OCI-LY3 (cell line): ENCODE data around the gene MACROD2.

Source experiments
- H2AFZ ChIP-seq: fragments of 200-600, 300-600 bp; shearing (Covaris generic); 2 replicates; pipeline ENCODE4 v1.6.0; 2014; ENCODE audit warnings: antibody characterized with exemption, low read depth, low read length
- H3K27ac ChIP-seq: fragments of 200-600, 300-600 bp; sonication (generic); 2 replicates; pipeline ENCODE4 v1.5.1; 2014; ENCODE audit warnings: mild to moderate bottlenecking, low read length, moderate library complexity, mixed read lengths
- H3K27me3 ChIP-seq: fragments of 200-600, 300-600 bp; sonication (generic); 2 replicates; pipeline ENCODE4 v1.6.1; 2014; ENCODE audit warnings: low read depth, low read length, mixed read lengths
- H3K36me3 ChIP-seq: fragments of 200-600, 300-600 bp; sonication (generic); replicated peaks from 2 replicates; pipeline ENCODE3; 2014; ENCODE audit warnings: low read depth, low read length, mixed read lengths
- H3K4me1 ChIP-seq: fragments of 300-600, 200-600 bp; sonication (generic); 2 replicates; pipeline ENCODE4 v1.6.1; 2014; ENCODE audit warnings: low read length, mixed read lengths
- H3K4me2 ChIP-seq: fragments of 200-600, 300-600 bp; sonication (generic); 2 replicates; pipeline ENCODE4 v1.6.1; 2014; ENCODE audit warnings: low read length, mixed read lengths
- H3K4me3 ChIP-seq: fragments of 300-600, 200-600 bp; sonication (generic); 2 replicates; pipeline ENCODE4 v1.5.1; 2014; ENCODE audit warnings: antibody characterized with exemption, mild to moderate bottlenecking, low read length, moderate library complexity
- H3K79me2 ChIP-seq: fragments of 300-600, 200-600 bp; shearing (Covaris generic); 2 replicates; pipeline ENCODE4 v1.6.1; 2014; ENCODE audit warnings: mild to moderate bottlenecking, low read length, mixed read lengths
- H3K9ac ChIP-seq: fragments of 300-600, 200-600 bp; shearing (Covaris generic); 2 replicates; pipeline ENCODE4 v1.6.0; 2014; ENCODE audit warnings: mild to moderate bottlenecking, low read length, moderate library complexity
- H3K9me3 ChIP-seq: fragments of 200-600, 300-600 bp; shearing (Covaris generic); 2 replicates; pipeline ENCODE4 v1.6.1; 2014; ENCODE audit warnings: low read length, mixed read lengths; ENCODE audit not compliant: insufficient read depth
- H4K20me1 ChIP-seq: fragments of 200-600, 300-600 bp; sonication (generic); 2 replicates; pipeline ENCODE4 v1.6.1; 2016; ENCODE audit warnings: low read length, mixed read lengths; ENCODE audit not compliant: insufficient read depth
- CTCF ChIP-seq: fragments of 200-600, 300-600 bp; sonication (generic); IDR thresholded peaks from 2 replicates; pipeline ENCODE4 v1.5.1; 2014; ENCODE audit warnings: antibody characterized with exemption, low read length, low read depth
- EZH2phosphoT487 ChIP-seq: fragments of 200-600 bp; shearing (Covaris generic); IDR thresholded peaks from 2 replicates; pipeline ENCODE4 v1.6.1; 2018; ENCODE audit warnings: antibody characterized with exemption, mixed run types, low read depth

The MACROD2 gene

DNA sequence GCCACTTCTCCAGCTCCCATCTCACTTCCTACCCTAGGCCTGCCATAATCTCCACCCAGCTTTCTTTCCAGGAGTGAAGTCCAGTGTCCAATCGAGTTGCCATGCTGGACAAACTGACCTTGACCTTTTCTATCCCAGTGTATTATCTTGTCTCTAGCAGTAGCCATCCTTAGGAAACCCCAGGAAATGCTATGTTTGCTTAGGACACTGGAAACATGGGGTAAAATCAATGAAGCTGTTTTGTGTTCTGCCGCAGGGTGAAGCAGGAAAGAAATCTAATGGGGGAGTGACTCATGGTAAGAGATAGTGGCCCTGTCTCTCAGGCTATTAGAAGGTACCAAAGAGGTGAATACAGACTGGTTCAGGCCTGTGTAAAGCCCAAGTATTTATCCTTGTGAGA, 1452.2 kb downstream of the MACROD2 start:
- H3K27me3 ChIP-seq, result no peaks in the 10 kb centered on the region
- H3K4me3 ChIP-seq, result no peak overlapping the region
- no peak for TF ChIP-seq EZH2phosphoT487
- TF ChIP-seq CTCF, result no peak
- H3K79me2 ChIP-seq, result no peaks in the 10 kb centered on the region
- H3K4me2 ChIP-seq, result no peak overlapping the region
- no peak overlapping the region for H2AFZ ChIP-seq
- no peaks in the 10 kb centered on the region for H3K4me1 ChIP-seq
- H3K9ac ChIP-seq, result no peak overlapping the region
- no peaks in the 10 kb centered on the region for H3K9me3 ChIP-seq
- no peak overlapping the region for H3K27ac ChIP-seq
- no peaks in the 10 kb centered on the region for H4K20me1 ChIP-seq
- no peaks in the 10 kb centered on the region for H3K36me3 ChIP-seq

- no peaks in the 10 kb centered on the region for H3K79me2 ChIP-seq
- no peaks in the 10 kb centered on the region for H3K27me3 ChIP-seq
- H3K9me3 ChIP-seq, result no peaks in the 10 kb centered on the region
- TF ChIP-seq CTCF, result no peak
- no peak for TF ChIP-seq EZH2phosphoT487
- no peaks in the 10 kb centered on the region for H4K20me1 ChIP-seq
- H3K4me3 ChIP-seq, result no peak overlapping the region
- H3K36me3 ChIP-seq, result no peaks in the 10 kb centered on the region
- H2AFZ ChIP-seq, result no peak overlapping the region
- H3K4me1 ChIP-seq, result no peaks in the 10 kb centered on the region
- H3K4me2 ChIP-seq, result no peak overlapping the region
- H3K9ac ChIP-seq, result no peak overlapping the region
- no peak overlapping the region for H3K27ac ChIP-seq
These were observed 1453.7 kb downstream of the MACROD2 start for GRCh38 chr20:15449061-15449460.

DNA sequence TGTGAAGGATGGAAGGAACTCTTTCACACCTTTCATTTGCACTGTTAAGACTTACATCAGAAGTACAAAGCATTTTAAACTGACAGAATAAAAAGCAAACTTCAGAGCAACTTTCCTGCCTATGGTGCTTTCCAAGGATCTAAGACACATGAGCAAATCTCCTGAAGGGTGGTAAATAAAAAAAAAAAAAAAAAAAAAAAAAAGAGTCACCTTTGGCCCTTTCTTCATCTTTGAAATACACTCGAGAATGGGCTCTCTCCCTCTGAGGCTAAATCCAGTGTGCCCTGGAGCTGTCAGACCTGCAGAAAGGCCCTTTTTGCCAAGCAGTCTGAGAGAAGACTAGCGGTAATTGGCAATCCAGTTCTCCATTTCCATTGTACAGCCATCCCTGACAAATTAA, 1455.9 kb downstream of the MACROD2 start:
- H3K4me1 ChIP-seq, result no peaks in the 10 kb centered on the region
- H4K20me1 ChIP-seq, result no peaks in the 10 kb centered on the region
- TF ChIP-seq CTCF, result no peak
- TF ChIP-seq EZH2phosphoT487, result no peak
- H3K27me3 ChIP-seq, result no peaks in the 10 kb centered on the region
- H3K4me2 ChIP-seq, result no peak overlapping the region
- H2AFZ ChIP-seq, result no peak overlapping the region
- no peaks in the 10 kb centered on the region for H3K36me3 ChIP-seq
- no peak overlapping the region for H3K27ac ChIP-seq
- H3K4me3 ChIP-seq, result no peak overlapping the region
- H3K9me3 ChIP-seq, result no peaks in the 10 kb centered on the region
- H3K9ac ChIP-seq, result no peak overlapping the region
- H3K79me2 ChIP-seq, result no peaks in the 10 kb centered on the region

- H3K27ac ChIP-seq, result no peak overlapping the region
- no peak for TF ChIP-seq EZH2phosphoT487
- H3K9ac ChIP-seq, result no peak overlapping the region
- no peak overlapping the region for H2AFZ ChIP-seq
- H3K9me3 ChIP-seq, result no peaks in the 10 kb centered on the region
- H3K4me2 ChIP-seq, result no peak overlapping the region
- H3K4me3 ChIP-seq, result no peak overlapping the region
- H3K79me2 ChIP-seq, result no peaks in the 10 kb centered on the region
- H3K4me1 ChIP-seq, result no peaks in the 10 kb centered on the region
- no peaks in the 10 kb centered on the region for H4K20me1 ChIP-seq
- no peaks in the 10 kb centered on the region for H3K36me3 ChIP-seq
- no peaks in the 10 kb centered on the region for H3K27me3 ChIP-seq
These were observed 1460.0 kb downstream of the MACROD2 start for GRCh38 chr20:15455279-15455678.

DNA sequence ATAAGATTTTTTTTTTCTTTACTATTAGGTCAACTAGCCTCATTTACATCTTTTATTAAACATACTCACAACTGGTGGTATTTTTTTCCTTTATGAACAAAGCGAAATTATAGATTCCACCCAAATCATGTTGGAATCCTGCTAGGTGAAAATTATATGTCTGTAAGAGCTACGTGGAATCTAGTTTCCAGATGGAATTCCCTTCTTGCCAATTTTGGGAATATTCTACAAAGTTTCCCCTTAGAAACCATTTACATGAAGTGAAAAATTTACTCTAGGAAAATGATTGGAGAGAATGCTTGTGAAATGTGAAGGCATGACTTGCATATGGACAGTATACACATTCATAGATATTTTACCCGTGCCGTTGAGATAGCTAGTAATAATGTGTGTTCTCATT, 1466.6 kb downstream of the MACROD2 start:
- Histone ChIP-seq H4K20me1 (no peaks in the 10 kb centered on the region), H3K27me3 (no peaks in the 10 kb centered on the region), H3K36me3 (no peaks in the 10 kb centered on the region), H3K9me3 (no peaks in the 10 kb centered on the region; the same call in 1 of the 2 replicates), H3K27ac (no peak overlapping the region), H2AFZ (no peak overlapping the region), H3K4me3 (no peak overlapping the region), H3K9ac (no peak overlapping the region), H3K79me2 (no peaks in the 10 kb centered on the region), H3K4me2 (no peak overlapping the region), H3K4me1 (no peaks in the 10 kb centered on the region)
- TF ChIP-seq EZH2phosphoT487 (no peak), CTCF (no peak)
